HG03064 (cell line): ENCODE results near the gene C16orf96.

ENCODE experiments used
- ATAC-seq: cut with Tn5 transposase; IDR thresholded peaks from one replicate; pipeline ENCODE4 v1.9.1; 2021; ENCODE audit warnings: low read depth; ENCODE audit not compliant: unreplicated experiment

The C16orf96 gene

DNA sequence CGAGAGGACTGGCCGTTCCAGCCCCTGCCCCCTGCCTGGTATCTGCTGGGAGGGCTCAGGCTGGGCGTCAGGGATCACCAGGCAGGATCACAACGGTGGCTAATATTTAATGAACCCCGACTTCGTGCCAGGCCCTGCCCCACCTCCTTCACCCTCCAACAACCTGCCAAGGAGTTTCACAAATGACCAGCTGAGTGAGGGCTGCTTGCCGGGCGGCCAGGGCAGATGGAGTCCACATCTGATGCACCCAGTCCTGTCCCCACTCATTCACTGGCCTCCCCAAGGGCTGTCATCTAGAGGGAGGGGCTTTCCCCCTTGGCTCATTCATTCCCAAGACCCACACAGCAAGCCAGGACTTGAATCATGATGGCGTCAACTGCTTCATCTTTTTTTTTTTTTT lies 41.0 kb downstream of the C16orf96 start:
- no peak for ATAC-seq

DNA sequence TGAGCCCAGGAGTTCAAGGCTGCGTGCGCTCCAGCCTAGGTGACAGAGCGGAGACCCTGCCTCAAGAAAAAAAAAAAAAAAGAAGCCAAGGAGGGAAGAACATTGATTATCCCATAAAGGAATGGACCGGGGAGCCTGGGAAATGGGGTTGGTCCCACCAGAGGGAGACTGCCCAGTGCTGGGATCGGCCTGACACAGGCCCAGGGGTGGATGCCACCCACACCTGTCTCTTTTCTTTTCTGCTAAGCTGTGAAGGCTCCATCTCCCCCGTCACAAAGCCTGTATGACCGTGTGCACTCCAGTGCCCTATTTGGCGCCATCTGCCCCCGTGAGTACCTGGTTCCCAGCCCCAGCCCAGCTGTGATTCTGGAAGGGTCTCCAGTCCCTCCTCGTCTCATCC lies 42.9 kb downstream of the C16orf96 start:
- no peak for ATAC-seq

DNA sequence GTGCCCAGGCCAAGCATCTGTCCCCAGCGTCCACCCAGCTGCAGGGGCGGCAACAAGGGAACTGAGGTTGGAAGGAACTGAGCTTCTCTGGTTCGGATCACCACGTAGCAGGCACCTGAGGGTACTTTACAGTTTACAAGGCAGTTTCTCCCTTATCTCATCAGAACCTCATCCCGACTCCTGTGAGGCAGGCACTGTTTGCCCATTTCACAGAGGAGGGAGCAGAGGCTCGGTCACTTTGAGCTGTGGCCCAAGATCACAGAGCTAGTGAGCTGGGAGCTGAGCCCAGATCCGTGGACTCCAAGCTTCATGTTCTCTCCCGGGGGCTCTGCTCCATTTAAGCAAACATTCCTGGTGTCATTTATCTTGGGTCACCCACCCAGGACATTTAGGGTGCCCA lies 43.4 kb downstream of the C16orf96 start:
- ATAC-seq: no peak

DNA sequence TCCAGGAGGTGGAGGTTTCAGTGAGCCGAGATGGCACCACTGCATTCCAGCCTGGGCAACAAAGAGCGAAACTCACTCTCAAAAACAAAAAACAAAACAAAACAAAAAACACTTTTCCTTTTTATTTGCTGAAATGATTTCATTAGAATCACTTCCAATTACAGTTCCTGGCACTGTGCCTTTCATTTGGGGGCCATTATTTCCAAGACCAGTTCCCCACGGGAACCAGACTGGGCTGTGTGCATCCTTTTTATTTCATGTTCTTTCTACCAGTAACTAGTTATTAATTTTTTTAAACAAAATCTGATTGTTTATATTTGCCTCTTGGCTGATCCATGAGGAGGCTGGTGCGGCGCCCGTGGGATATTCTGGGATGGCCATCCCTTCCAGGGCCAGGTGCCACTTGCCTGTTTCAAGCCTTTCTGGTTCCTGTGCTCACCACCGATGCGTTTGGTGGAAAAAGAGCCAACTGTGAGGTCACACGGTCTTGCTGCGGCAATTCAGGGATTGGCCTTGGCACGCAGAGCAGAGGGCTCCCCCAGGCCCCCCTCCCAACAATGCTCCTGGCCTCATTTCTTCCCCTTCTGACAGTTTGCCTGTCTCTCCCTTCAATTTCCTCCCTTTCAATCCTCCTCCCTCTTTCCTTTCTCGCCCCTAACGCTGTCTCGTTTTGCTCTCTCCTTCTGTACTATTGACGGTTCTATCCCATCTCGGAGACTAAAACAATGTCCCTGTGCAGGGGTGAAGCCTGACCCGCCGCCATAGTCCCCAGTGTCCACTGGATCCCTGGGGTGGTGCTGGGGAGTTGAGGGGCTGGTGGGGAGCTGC lies 45.1 kb downstream of the C16orf96 start:
- no peak for ATAC-seq

DNA sequence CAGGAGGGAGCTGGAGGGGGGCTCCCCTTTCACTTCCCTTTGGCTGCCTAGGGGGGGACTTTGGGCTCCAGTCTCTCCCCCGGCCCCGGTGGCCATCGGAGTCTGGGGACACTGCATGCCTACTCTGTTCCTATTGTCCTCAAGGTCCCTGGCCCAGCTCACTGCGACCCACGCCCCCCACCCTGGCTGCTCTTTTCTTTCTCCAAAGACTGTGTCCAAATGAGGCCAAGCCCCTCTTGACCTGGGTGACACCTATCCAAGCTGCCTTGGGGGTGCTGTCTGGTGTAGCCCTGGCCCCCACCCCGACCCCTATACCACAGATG lies 45.7 kb downstream of the C16orf96 start:
- no peak for ATAC-seq

DNA sequence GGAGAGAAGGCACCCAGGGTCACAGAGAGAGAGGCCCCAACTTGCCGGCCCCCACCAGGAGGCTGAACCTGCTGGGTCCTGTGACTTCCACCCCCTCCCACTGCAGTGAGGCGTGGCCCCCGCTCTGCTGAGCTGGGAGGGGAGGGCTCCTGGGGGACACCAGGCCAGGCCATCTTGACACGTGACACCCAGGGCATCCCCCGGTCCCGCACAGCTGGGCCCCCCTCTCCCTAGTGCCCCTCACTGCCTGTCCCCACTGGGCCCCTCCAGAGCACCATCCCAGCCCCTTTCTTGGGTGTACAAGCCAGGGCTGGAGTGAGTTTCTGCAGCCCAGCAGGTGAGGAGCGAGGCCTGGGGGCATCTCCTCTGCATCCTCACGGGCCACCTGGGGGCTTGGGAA lies 46.2 kb downstream of the C16orf96 start:
- ATAC-seq: no peak

DNA sequence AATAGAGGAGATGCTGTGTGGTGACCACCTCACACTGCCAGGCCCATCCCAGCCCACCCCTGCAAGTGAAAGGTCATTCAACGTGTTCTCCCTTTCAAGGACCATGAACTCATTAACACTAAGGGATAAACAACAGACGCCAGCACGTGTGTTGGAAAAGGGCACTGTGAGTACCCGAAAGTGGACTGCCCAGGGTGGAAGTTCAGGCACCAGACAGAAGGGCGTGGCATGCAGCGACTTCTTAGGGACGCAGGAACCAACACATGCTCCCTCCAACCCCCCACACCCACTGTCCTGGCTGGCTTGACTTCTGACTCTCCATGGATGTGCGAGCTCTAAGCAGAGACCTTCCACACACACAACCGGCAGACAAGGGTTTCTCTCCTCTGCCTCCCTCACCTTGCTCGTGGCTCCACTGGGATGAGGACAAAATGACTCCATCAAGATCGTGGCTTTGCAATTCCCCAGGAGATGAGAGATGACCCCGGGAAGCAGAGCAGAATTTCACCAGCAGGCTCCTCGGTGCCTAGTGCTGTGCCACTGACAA lies 47.6 kb downstream of the C16orf96 start:
- ATAC-seq: no peak

DNA sequence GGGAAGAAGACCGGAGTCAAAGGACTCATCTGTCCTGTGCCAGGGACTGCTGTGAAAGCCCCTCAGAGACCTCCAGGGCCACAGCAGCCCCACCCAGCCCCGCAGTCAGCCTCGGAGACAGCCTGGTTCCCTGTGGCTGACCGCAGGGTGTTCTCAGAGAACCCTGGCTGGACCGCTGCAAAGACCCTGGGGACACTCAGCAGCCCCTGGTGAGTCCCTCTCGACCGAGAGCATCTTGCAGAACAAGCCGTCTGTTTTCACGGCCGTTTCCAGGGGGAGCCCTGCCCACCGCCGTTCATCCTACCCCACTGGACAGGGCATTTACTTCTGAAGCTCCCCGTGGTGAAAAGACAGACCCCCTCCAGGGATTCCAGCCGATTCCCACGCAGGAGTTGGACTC lies 48.3 kb downstream of the C16orf96 start:
- no peak for ATAC-seq

DNA sequence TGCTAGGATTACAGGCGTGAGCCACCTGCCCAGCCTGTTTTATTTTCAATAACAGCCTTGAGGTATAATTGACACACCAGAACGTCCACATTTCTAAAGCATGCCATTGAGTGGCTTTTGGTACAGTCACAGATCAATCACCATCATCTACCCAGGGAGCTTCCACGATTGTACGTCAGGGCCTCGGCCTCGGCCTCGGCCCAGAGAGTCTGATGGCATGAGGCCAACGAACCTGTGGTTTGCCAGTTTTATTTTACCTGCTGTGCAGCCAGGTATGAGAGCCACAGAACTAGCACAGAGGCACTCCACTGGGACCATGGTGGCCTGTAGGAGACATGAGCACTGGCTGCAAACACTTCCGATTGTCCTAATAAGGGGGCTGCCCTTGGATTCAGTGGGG lies 50.2 kb downstream of the C16orf96 start:
- no peak for ATAC-seq

DNA sequence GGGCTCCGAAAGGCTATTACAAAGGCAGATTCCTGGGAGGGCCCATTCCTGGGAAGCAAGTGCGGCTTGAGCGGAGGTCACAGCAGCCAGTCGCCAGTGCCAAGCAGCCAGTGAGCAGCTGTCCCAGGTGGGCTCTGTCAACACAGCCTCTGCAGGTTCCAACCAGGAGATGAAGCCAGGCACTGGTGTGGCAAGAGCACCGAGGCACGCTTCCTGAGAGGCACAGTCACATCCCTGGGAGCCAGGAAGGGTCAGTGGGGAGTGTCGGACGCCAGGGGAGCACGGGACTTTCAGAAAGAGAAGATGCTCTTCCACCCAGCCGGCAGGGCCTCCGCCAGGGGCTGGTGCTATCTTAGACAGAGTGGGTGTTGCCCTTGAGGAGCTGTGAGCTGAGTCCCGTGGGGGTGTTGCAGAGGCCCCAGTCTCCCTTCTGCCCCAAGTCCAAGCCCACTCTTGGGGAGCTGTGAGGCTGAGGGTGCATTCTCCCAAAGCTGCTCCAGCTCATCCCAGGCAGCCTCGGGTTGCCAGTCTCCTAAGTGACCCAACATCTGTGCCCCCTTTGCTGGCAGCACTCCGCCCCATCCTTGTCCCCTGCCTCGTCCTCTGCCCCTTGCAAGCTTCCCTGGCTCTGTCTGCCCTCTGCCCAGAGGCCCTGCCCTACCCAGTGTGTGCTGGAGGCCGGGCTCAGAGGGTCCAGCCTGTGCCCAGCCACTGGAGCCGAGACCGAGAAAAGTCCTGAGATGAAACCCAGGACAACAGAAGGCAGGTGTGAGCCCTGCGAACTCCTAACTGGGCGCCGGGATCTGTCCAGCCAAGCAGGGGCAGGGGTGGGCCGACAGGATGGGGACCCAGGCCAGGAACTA lies 51.9 kb downstream of the C16orf96 start:
- ATAC-seq: no peak

DNA sequence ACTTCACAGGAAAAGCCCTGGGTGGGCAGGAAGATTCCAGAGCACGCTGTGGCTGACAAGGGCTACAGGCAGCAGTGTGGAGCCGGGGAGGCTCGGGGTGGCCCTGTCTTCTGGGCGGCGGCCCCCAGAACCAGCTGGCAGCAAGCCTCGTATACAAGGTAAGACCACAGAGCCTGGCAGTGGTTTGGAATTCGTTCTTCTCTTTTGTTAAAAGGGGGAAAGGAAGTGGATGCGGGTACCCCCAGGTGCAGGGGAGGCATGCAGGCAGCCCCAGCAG lies 52.5 kb downstream of the C16orf96 start:
- ATAC-seq: no peak

DNA sequence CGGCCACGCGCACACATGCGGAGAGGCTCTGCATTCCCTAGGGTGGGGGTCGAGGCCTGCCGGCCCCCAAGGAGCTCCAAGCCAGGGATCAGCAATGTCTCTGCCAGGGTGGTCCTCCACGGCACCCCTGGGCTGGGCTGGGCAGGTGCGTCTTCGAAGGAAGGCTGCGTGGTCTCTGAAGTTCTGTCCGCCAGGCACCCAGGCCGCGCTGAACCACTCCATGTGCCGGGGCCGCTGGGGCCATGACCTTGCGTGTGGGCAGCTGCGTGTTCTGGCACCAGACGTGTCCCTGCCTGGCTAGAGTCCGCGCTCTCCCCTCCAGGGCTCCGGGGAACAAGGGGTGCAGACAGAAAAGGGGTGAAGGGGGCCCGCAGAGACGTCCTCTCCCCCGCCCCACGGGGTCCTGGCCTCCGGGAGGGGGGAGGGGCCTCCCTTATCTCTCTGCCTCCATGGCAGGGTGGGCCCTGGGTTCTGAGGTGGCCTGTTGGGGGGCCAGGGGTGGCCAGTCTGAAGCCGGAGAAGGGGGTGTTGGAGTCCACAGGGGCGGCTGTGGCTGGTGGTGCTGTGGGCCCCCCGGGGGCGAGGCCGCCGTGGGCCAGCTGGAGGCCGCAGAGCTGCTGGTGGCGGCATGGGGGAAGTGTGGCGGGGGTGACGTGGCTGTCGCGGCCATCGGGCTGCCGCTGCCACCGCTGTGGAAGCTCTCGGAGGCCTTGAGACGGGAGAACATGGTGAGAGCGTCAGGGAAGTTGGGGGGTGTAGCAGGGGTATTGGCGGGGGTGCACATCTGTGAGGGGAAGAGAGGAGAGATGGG lies 53.3 kb downstream of the C16orf96 start:
- no peak for ATAC-seq

DNA sequence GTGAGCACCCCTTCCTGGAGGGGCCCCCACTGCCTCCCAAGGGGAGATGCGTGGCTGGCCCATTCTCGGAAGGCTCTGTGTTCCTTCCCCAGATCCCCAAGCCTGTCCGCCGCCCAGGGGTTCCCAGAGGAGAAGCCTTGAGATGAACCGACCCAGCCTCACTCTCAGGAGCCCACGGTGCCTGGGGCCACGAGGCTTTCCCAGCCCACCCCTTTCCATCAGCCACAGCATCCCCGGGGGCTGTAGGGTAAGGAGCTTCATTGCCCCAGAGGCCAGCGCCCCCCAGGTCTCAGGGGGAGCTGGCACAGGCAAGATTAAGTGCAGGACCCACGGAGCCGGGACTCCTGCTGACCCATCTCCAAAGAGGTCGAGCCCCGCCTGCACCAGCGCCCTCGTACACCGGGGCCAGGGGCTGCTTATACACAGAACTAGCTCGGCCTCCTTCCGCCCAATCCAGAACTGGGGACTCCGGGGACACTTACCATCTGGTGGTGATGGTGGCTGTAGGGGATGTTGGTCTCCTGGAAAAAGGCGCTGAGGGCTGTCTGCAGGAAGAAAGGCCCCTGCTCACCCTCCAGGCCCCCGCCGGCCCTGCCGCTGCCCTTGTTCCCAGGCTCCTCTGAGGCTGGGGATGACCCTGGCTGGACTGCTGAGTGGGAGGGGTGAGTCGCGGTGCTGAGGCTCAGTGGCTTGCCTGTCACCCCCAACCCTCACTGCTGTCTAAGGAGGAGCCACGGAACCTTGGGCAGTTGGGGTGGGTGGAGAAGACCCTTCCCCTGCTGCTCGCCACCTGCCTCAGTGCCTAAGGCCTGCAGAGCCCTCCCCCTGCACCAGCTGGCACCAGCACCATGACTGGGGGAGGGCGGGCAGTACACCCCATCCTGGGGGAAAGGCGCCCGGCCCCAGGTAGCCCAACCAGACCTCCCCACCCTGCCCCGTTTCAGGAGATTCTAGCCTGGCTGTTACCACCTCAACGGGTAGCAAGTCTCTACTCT lies 54.2 kb downstream of the C16orf96 start:
- no peak for ATAC-seq

DNA sequence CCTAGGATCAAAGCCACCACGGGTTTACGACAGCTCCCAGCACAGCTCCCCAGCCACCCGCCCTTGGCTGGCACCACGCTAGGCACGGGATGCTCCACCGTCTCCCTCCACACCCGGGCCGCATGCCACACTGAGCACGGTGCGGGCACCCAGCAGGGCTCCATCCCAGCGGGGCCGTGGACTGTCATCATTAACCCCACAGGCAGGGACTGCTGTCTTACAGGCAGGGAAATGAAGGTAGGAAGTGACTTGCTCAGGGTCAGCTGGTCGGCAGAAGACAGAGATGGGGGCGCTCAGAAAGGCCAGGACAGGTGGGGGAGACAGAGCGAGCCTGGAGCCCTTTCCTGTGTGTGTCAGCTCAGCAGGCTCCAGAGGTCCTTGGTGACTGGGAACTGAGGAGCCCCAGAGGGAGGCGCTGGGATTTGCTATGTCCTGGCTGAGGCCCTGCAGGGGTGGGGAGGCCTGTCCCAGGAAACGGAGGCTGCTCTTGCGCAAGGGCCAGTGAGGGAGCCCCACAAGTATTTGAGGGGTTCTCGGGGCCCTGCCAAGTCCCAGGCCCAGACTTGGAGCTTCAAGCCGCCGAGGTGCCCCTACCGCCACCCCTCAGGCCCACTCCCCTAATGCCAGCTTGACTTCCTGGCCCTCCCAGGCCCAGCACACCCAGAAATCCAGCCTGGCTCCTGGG lies 55.3 kb downstream of the C16orf96 start:
- no peak for ATAC-seq

DNA sequence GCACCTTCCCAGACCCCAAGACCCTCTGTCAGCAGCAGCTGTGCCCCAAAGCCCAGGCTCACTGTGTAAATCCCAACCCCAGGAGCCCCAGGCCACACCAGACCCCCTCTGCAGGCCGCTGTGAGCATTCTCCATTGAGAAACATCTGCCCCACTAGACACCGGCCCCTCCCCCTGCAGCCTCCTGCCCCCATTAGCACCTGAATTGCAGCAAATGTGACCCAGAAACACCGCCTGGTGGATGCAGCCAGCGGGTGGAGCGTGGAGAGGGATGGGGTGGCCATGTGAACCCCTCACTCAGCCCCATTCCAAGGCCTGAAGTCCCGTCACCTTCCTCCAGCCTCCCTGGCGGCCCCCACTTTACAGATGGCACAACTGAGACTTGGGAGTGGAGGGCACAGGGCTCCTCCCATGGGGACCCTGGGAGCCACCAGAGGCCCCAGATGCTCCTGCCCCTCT lies 56.4 kb downstream of the C16orf96 start:
- ATAC-seq: no peak

DNA sequence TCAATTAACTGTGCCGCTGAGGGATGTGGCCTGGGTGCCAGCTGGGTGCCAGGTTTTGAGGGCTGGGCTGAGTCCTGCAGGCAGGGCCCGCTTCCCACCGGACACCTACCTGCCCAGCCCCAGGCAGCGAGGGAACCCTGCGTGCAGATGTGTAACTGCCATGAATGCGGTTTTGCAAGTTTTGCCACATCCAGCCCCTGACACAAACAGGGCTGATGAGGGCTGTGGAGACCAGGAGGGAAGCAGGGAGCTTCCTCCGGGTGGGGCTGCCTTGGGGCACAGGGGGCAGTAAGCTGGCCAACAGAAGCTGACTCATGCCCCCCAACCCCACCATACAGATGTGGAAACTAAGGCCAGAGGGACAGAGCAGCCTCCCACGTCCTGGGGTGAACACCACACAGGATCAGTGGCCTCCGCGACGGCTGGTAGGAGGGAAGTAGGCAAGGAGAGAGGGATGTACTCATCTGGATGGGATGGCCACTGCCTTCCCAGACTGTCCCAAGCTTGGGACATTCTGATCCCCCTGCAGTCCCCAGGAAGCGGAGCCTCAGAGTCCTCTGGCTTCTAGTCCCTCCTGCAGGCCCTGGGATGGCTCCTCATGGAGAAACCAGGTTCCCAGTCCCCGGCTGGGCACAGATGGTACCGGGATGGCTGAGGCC lies 57.0 kb downstream of the C16orf96 start:
- no peak for ATAC-seq

DNA sequence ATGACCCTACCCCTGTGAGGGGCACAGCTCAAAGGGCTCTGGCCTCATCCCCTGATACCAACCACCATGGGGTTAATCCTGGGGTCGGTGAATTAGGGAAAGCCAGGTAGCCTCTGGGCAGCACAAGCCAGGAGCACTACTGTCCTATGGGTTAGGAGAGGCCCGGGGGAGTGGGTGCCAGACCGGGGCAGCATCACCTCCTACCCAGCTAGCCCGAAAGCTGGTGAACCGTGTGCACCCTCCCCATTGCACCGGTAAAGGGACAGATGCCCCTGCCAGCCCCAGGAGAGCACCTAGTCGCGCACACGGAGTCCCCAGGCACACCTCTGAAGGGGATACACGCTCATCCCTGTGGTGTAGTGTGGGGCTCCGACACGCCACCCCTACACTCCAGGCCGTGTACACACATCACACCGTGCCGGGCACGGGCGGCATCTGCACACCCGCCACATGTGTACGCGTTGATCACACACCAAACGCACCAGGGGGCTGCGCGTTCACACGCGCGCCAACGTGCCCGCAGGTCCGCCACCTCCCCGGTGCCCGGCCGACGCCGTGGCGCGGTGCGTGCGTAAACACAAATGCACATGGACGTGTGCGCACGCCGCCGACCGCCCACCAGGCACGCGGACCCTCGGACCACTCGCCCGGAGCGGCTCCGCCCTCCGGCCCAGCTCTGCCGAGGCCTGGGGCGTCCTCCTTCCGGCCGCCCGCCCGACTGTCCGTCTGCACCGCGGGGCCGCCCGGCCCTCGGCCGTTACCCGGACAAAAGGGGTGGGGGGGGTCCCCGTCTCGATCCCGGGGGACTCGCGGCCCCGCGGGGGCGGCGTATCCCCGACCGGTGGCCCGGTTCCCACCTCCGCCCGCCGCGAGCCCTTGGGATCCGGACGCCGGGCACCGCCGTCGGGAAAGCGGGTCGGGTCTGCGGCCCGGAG lies 57.8 kb downstream of the C16orf96 start:
- peak; percentile 4 for ATAC-seq
